G401 (cell line): ENCODE results near the gene APEX2. TPM values are rescaled to one million over a fixed set of nuclear protein-coding genes. Genes with fewer than 3 reads are reported as not detected.
"Not testable (repeated sequence)": the region's sequence is repeated elsewhere in the genome, so short reads cannot be mapped to it uniquely, and the experiment has no call there.

Experiments
- DNase-seq: peaks from one replicate; pipeline ENCODE4 v3.0.0-alpha.2; 2015; ENCODE audit warnings: low spot score
- in situ Hi-C: cut with HindIII; loops from 2 replicates; pipeline ENCODE4 v1.10.0; 2016; ENCODE audit warnings: low sequenced_read_pairs, mixed read lengths
- total RNA-seq: library from RNA; depleted of rRNA; stranded (reverse); fragments of >200 nt; shearing (Covaris generic); gene quantifications from 2 replicates; pipeline ENCODE4 v1.2.3, GENCODE V29; 2014; rRNA removed

APEX2 gene, protein sequence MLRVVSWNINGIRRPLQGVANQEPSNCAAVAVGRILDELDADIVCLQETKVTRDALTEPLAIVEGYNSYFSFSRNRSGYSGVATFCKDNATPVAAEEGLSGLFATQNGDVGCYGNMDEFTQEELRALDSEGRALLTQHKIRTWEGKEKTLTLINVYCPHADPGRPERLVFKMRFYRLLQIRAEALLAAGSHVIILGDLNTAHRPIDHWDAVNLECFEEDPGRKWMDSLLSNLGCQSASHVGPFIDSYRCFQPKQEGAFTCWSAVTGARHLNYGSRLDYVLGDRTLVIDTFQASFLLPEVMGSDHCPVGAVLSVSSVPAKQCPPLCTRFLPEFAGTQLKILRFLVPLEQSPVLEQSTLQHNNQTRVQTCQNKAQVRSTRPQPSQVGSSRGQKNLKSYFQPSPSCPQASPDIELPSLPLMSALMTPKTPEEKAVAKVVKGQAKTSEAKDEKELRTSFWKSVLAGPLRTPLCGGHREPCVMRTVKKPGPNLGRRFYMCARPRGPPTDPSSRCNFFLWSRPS
- total RNA-seq: 8.3 and 10.7 TPM in 2 replicates

DNA sequence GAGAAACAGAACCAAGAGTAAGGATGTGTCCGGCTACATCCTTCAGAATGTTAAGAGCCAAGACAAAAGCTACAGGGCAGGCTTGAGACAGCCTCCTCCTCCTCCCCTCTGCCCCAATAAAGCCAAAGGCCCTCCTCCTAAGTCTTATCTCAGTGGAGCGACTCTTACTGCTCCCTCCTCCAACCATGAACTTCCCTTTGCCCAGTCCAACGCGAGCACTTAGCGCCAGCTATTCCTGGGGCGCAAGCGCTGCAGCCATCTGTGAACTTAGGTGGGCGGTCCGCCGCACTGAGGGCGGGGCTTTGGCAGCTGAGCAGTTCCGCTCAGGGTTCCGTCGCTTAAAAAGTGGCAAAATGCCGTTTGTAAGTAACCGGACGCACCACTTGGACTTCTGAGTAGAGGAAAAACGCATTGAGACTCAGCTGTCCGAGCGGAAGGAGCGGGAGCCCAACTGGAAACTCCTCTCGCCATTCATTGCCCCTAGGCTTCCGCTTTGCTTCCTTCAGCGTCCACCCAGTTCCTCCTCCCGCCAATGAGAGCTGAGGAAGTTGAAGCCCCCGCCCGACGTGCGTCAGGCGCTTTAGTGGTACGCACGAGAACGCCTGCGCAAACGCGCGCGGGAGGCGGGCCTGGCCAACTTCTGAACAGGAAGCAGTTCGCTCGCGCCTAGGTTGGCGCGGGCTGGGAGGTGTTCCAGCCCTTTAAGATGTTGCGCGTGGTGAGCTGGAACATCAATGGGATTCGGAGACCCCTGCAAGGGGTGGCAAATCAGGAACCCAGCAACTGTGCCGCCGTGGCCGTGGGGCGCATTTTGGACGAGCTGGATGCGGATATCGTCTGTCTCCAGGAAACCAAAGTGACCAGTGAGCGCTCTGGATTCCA, at the start of gene APEX2:
APEX2 (plus strand) TSS at position 647 of the 882 bp plus-strand sequence; CDS start at position 707, 60 bp downstream.
- DNase-seq: peak; percentile 92
- in situ Hi-C loops: no loop called here

GRCh38 chrX:54950730-54951375, 49.3 kb upstream of the APEX2 start:
- in situ Hi-C loops: no loop called here
- peak; percentile 81 for DNase-seq

- in situ Hi-C loops: no loop called here
These were observed 38.4 kb upstream of the APEX2 start for GRCh38 chrX:54961750-54962149.

DNA sequence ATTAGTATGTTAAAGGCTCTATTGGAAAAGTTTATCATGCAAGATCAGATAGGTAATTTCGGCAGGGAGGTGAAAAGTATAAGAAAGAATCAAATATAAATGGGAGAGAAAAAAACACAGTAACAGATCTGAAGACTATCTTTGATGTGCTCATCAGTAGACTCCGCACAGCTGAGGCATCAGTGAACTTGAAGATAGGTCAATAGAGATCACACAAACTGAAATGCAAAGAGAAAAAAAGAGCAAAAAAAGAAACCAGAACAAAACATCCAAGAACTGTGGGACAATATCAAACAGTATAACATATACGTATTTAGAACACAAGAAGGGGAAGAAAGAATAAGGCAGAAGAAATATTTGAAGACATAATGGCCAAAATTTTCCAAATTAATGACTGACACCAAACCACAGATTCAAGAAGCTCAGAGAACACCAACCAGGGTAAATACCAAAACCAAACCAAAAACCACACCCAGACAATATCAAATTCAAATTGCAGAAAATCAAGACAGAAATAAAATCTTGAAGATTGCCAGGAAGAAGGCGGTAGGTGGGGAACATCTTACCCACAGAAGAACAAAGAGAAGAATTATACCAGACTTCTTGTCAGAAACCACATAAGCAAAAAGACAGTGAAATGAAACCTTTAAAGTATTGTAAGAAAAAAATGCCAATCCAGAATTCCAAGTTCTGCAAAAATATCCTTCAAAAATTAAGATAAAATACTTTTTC, 35.2 kb upstream of the APEX2 start:
- in situ Hi-C loops: no loop called here
- DNase-seq: no peak

More at GRCh38 chrX:54961750-54962149, 38.4 kb upstream of the APEX2 start:
- no peak for DNase-seq

DNA sequence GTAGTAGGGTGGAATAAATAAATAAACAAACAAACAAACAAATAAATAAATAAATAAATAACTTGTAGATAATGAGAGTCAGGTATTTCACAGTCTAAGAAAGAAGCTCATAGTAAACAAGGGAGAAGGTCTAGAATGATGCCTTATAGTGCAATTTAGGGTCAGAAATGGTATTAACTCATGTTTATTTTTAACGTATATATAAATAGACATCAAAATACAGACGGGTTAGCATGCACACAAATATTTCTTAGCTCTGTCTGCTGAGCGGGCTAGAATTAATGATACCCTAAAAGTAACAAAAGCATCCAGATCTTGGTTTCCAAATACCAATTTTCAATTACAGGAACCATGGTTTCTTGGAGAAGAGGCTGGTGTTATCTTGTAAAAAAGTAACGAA, 22.8 kb upstream of the APEX2 start:
- in situ Hi-C loops: no loop called here
- no peak for DNase-seq

DNA sequence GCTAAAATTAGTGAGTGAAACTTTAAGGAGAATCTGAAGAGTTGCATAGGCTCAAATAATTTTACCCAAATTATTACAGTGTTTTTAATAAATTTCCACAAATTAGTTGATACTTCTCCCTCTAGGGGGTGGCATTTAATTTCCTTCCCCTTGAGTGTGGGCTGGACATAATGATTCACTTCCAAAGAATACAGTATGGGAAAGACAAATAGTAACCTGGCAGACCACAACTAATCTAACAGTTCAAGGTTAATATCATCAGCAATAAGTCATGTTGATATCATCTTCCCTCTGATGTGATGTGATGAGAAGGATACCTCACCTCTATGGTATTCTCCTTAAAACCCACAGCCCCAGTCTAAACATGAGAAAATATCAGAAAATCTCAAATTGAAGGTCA, 21.7 kb upstream of the APEX2 start:
- in situ Hi-C loops: no loop called here
- no peak for DNase-seq

GRCh38 chrX:54979432-54979831, 20.7 kb upstream of the APEX2 start:
- in situ Hi-C loops: no loop called here
- DNase-seq: no peak

GRCh38 chrX:54980334-54980733, 19.8 kb upstream of the APEX2 start:
- DNase-seq: no peak
- in situ Hi-C loops: no loop called here

DNA sequence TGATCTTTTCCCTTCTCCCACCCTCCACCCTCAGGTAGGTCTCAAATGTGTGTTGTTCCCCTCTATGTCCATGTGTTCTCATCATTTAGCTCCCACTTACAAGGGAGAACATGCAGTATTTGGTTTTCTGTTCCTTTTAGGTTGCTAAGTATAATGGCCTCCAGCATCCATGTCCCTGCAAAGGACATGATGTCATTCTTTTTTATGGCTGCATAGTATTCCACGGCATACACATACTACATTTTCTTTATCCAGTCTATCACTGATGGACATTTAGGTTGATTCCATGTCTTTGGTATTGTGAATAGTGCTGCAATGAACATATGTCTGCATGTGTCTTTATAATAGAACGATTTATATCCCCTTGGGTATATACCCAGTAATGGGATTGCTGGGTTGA, 16.9 kb upstream of the APEX2 start:
- in situ Hi-C loops, DNase-seq: not testable (repeated sequence)

GRCh38 chrX:54991706-54992105, 8.5 kb upstream of the APEX2 start:
- in situ Hi-C loops: no loop called here
- DNase-seq: no peak

DNA sequence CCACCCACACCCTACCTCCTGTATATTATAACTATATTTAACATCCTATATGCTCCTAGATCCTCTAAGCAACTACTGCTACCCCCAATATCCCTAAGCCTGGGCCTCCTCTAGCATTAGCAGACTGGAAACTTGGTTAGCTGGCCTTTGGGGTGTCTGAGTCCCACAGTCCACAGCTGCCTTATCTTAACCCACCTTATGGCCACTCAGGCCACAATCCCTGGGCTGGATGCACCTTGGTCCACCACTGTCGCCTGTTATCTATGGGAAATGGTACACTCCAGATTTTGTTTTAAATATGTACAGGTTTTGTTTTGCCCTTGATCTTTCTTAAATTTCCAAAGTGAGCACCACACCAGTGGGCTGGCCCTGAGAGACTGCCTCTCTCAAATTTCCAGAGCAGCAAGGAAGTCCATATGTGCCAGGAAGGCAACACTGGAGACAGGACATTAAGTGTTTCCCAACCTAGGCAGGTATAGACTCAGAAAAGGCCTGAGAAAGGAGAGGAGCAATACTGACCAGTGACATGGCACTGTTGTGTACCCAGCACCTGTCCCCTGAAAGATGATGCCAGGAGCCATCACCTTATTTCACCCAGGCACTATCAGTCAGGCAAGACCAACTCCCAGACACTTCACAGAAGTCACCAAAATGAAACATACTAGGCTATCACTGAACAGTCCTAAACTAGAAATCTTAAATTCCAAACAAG, 7.1 kb upstream of the APEX2 start:
- DNase-seq: no peak
- in situ Hi-C loops: no loop called here

DNA sequence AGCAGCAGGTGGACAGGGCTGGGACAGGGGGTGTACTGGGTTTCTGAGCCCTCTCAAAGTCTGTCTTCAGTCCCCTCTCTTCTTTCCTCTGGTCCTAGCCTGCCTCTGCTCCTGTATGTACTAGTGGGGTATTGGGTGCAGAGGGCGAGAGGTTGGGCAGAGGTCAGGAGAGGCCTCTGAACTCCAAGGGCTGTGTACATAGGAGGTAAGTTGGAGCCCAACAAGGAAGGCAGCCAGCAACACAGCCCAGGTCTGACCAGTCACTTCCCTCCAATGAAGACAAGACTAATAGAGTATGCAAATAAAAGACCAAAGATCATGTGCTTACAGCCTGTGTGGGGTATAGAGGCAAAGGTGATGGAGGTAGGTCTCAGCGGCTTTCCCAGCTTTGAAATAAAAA, 6.1 kb upstream of the APEX2 start, which contains the start of gene PFKFB1:
PFKFB1 (minus strand) TSS at position 90 of the 400 bp plus-strand sequence. CDS start 181 bp downstream, outside the sequence.
- in situ Hi-C loops: no loop called here
- DNase-seq: no peak

DNA sequence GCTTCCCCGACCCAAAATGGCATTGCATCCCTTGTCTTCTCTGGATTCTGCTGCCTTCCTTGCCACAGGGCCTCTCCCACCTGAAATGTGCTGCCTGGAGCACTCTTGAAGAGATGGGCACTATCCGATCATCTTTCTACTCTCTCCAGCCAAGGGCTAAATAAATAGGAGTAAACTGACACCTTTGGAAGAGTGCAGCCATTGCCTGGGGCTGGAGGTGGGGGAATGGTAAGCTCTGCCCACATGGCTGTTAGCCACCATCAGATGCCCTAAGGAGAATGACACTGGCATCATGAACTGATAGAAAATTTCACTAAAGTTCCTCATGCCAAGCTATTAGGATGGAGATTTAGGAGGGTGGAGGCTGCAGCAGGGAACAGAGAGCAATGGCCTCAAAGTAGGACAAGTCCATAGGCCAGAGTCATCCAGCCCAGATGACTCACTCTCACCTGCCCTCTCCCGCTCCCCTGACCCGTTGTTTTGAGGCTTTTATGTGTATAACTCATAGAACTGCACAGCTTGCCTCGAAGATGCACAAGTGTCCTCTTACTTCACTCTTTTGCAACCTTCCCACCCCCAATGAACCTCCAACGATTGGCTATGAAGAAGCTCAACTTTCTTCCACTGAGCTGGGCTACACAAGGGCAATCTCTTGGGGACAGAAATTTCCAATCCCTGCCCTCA, 5.4 kb upstream of the APEX2 start:
- in situ Hi-C loops: no loop called here
- DNase-seq: no peak

- no peak for DNase-seq
- in situ Hi-C loops: no loop called here
These were observed 4.5 kb upstream of the APEX2 start for GRCh38 chrX:54995621-54996020.

DNA sequence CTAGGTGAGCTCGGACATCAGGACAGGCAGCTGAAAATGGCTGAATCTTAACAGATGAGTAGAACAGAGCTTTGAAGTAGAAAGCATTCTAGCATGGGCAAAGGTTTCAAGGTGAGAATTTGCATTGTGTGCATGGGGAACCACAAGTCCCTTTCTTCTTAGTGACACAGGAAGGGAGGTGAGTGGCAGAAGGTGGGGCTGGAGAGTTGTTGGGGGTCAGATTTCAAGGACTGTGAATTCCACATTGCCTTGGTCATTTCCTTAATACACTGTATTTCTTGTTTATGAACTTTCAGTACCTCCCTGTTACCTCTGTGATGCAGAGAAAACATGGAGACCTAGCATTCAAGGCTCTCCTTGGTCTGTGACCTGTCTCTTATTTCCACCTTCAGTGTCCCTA, 4.1 kb downstream of the APEX2 start:
- no peak for DNase-seq
- in situ Hi-C loops: no loop called here

- in situ Hi-C loops: no loop called here
- no peak for DNase-seq
These were observed 5.1 kb downstream of the APEX2 start for GRCh38 chrX:55005256-55005655.

DNA sequence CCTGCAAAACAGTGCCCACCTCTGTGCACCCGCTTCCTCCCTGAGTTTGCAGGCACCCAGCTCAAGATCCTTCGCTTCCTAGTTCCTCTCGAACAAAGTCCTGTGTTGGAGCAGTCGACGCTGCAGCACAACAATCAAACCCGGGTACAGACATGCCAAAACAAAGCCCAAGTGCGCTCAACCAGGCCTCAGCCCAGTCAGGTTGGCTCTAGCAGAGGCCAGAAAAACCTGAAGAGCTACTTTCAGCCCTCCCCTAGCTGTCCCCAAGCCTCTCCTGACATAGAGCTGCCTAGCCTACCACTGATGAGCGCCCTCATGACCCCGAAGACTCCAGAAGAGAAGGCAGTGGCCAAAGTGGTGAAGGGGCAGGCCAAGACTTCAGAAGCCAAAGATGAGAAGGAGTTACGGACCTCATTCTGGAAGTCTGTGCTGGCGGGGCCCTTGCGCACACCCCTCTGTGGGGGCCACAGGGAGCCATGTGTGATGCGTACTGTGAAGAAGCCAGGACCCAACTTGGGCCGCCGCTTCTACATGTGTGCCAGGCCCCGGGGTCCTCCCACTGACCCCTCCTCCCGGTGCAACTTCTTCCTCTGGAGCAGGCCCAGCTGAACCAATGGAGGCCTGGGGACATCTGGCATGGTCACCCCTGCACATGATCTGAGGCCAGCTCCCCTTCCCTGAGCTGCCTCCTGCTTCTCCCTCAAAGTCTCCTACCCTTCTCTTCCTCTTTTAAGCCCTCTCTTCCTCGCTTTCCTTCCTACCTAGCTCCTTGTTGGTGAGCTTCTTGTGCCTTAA, 6.9 kb downstream of the APEX2 start:
- in situ Hi-C loops: no loop called here
- no peak for DNase-seq
